ENCODE measurements around the gene MPPED1.

MPPED1 gene

DNA sequence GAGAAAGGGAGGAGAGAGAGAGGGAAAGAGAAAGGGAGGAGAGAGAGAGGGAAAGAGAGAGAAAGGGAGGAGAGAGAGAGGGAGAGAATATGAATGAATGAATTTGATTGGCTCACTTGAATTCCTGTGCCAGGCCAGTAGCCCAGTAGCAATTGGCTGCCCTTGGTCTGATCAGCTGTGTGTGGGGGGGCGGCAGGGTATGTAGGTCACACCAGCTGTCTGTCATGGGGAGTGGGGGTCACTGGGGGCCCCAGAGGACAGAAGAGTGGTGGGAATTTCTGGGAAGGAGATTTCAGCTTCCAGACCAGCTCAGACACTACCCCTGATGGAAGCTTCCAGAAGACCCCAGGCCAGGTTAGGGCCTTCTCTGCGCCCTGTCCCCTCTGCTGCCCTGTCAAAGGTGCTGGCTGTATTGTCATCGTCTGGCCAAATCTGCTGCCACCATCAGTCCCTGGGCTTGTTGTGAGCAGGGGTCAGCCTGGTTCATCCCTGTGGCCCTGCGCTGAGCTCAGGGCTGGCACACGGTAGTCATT is 21.1 kb downstream of the MPPED1 start:
- no peak for DNase-seq

DNA sequence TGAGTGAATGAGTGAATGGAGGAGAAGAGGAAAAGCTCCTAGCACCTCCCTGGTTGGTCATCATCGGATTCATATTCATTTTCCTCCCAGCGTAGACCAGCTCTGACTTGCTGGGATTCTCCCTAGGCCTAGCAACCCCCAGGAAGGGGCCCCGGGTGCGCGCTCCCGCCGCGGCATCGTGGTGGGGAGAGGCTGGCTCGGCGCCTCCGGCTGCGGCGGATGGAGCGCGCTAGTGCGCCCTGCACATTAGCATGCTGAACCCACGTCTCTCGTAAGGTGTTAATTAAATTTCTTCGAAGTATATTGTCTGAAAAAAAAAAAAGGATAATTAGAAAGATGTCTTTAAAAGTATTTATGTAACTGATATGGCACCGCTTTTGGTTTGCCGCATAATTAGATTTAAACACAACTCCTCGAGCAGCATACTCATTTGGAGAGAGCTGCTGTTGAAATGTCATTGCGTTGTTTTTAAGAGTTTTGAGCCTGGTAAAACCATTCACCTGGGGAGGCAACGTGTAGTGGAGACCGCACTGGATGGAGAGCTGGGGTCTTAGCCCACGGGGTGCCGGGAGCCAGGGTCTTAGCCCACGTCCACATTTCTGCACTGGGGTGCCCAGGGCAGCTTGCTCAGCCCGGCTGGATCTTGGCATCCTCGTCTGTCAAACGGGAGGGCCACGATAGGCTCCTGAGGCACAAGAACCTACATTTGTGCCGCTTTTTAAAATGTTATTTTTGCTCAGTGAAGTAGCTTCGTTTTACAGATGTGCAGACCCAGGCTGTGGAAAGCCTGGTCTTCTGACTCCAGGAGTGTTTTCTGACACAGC is 21.8 kb downstream of the MPPED1 start:
- no peak for DNase-seq

- no peak for DNase-seq
These were observed 22.6 kb downstream of the MPPED1 start for GRCh38 chr22:43434275-43434927.

DNA sequence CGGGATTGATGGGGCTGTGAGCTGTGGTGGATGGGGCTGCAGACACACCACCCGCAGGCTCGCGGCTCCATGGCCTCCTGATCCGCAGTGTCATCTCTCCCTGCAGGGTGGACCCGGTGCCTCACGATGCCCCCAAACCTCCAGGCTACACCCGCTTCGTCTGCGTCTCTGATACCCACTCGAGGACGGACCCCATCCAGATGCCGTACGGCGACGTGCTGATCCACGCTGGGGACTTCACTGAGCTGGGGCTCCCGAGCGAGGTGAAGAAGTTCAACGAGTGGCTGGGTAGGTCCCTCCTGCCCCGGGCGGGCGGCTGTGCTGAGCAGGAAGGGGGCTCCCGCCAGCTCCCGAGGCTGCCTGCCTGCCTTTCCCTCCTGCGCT is 23.1 kb downstream of the MPPED1 start:
- DNase-seq, result no peak

GRCh38 chr22:43435851-43436811 is 24.3 kb downstream of the MPPED1 start:
- no peak for DNase-seq

GRCh38 chr22:43436868-43437267 is 25.1 kb downstream of the MPPED1 start:
- no peak for DNase-seq

DNA sequence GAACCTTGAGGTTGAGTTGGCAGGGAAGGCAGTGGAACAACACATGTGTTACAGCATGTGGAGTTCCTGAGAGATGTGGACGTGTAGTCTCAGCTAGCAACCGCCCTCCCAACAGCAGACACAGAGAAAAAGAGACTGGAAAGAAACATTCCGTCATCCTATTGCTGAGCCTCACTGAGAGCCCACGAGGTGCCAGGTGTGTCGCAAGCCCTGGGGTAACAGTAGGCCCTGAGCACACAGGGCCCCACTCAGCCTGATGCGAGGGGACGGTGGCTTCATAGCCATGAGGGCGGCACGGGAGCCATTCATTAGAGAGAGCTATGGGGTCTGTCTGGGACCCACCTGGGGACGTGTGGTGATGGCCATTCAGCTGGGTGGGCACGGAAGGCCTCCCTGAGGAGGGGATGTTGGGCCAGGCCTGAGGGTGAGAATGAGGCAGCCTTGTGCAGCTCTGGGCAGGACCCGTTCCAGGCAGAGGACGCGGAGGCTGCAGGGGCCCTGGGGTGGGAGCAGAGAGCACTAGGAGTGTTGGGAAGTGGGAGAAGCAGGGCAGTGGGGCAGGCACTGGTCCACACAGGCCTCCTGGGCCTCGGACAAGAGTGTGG is 26.2 kb downstream of the MPPED1 start:
- DNase-seq, result no peak

- no peak for DNase-seq
These were observed 27.0 kb downstream of the MPPED1 start for GRCh38 chr22:43438666-43439347.

GRCh38 chr22:43439368-43440103 is 27.7 kb downstream of the MPPED1 start:
- no peak for DNase-seq

DNA sequence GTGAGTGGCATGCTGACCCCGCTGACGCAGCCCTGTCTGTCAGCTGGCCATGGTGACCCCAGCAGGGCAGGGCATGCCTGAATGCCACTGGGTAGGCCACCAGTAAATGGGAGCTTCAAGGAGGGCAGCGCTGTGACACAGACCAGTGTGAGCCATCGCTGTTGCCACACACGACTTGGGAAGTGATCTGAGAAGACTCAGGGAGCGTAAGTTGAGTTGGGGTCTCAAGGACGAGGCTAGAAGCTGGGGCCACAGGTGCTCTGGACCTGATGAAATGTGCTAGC is 28.2 kb downstream of the MPPED1 start:
- DNase-seq, result no peak

GRCh38 chr22:43440556-43440955 is 28.7 kb downstream of the MPPED1 start:
- DNase-seq, result no peak

GRCh38 chr22:43441216-43441615 is 29.4 kb downstream of the MPPED1 start:
- no peak for DNase-seq

DNA sequence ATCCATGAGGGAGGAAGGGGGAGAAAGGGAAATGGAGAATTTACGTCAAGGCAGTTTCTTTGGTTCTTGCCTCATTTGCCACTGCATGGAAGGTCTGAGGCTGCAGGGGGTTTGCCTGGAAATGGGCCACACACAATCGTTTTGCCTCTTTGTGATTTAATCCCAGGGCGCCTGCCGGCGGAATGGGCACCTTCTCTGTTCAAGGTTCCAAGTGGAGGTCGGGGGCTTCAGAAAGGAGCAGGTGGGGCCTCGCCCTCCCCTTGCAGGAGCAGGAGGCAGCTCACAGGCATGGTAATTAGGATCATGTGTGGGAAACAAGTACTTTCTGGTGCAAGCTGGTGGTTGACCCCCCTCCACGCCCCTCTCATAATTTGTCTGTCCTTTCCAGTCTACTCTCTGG is 29.9 kb downstream of the MPPED1 start:
- DNase-seq, result no peak

GRCh38 chr22:43442386-43443151 is 30.8 kb downstream of the MPPED1 start:
- DNase-seq, result no peak

DNA sequence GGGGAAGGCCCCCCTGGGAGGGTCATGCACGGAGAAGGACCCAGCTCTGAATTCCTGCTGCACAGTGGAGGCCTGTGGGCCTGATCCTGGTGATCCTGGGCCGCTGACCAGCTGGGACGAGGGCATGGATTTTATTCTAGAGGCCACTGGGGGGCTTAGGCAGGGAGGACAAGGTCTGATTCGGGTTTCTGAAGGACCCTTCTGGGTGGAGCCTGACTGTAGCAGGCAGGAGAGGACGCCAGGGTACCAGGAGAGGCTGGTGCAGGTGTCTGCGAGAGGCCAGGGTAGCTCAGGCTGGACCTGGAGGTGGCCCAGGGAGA is 31.3 kb downstream of the MPPED1 start:
- DNase-seq, result no peak

GRCh38 chr22:43446037-43446803 is 34.4 kb downstream of the MPPED1 start:
- DNase-seq, result no peak

- DNase-seq, result no peak
These were observed 35.1 kb downstream of the MPPED1 start for GRCh38 chr22:43446916-43447315.

DNA sequence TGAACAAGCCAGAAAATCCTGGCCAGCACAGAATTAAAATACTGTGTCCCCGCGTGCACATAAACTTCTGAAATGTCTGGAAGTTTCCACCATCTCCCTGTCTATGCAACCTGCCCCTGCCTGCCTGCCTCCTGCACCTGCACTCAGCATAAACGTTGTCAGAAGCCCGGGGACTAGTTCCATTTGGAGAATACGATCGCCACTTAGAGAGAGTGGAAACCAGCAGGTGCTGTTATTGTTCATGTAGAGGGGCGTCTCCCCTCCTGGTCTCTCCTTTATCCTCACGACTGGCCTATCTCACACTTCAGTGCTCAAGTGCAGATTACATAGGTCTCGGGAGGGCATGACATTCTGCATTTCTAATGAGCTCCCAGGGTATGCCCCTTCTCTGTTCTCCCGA is 35.6 kb downstream of the MPPED1 start:
- DNase-seq, result no peak

GRCh38 chr22:43448048-43448447 is 36.2 kb downstream of the MPPED1 start:
- no peak for DNase-seq

- DNase-seq, result no peak
These were observed 37.5 kb downstream of the MPPED1 start for GRCh38 chr22:43449205-43449830.

Measured in activated effector memory CD4-positive, alpha-beta T cell treated with Interleukin-2 at 50 U/mL for 16 hours (primary cell).